GM12801 (cell line): ENCODE measurements around the gene LYPD6B.

Source experiments
- CTCF ChIP-seq: IDR thresholded peaks from one replicate; pipeline ENCODE4 v1.5.1; 2011; ENCODE audit warnings: control low read depth; ENCODE audit not compliant: insufficient read length; ENCODE audit errors: extremely low read depth

Gene LYPD6B

GRCh38 chr2:149004836-149005235, 33.7 kb upstream of the LYPD6B start:
- TF ChIP-seq CTCF, result no peak

- TF ChIP-seq CTCF, result no peak
Observed at GRCh38 chr2:149005471-149006077, 32.9 kb upstream of the LYPD6B start.

- TF ChIP-seq CTCF, result no peak
Observed at GRCh38 chr2:149006883-149007543, 31.5 kb upstream of the LYPD6B start.

GRCh38 chr2:149008381-149008780, 30.1 kb upstream of the LYPD6B start:
- TF ChIP-seq CTCF, result no peak

- no peak for TF ChIP-seq CTCF
Observed at GRCh38 chr2:149009576-149010461, 28.7 kb upstream of the LYPD6B start.

GRCh38 chr2:149012545-149012944, 26.0 kb upstream of the LYPD6B start:
- TF ChIP-seq CTCF, result no peak

GRCh38 chr2:149015501-149015900, 23.0 kb upstream of the LYPD6B start:
- TF ChIP-seq CTCF, result no peak
